ENCODE measurements around the gene SLC25A22. TPM values are rescaled to one million over a fixed set of nuclear protein-coding genes. Genes with fewer than 3 reads are reported as not detected.
A peak's percentile ranks its signal among the peaks of the same experiment; 100 is the strongest.

The SLC25A22 gene
- total RNA-seq, 1 experiment from 2014 or later, result 16.2 TPM

- DNase-seq (ENCODE audit: extremely low read depth, low read depth), result no peak
Observed at GRCh38 chr11:792535-792821, 5.6 kb downstream of the SLC25A22 start.

- no peak for DNase-seq (ENCODE audit: extremely low read depth, low read depth)
Observed at GRCh38 chr11:791658-792534, 6.2 kb downstream of the SLC25A22 start.

- no peak for DNase-seq (ENCODE audit: extremely low read depth, low read depth)
Observed at GRCh38 chr11:790721-791564, 7.1 kb downstream of the SLC25A22 start.

GRCh38 chr11:789943-790342 lies 8.1 kb downstream of the SLC25A22 start, which contains the start of gene CEND1:
CEND1 (minus strand) TSS chr11:790090; CDS start chr11:788576, 1,514 bp downstream.
- DNase-seq (ENCODE audit: extremely low read depth, low read depth), result no peak

- DNase-seq (ENCODE audit: extremely low read depth, low read depth), result no peak
Observed at GRCh38 chr11:788953-789940, 8.8 kb downstream of the SLC25A22 start.

- DNase-seq (ENCODE audit: extremely low read depth, low read depth), result no peak
Observed at GRCh38 chr11:788009-788640, 10.0 kb downstream of the SLC25A22 start.

- DNase-seq (ENCODE audit: extremely low read depth, low read depth), result no peak
Observed at GRCh38 chr11:787084-787675, 10.9 kb downstream of the SLC25A22 start.

GRCh38 chr11:786235-787083 lies 11.6 kb downstream of the SLC25A22 start:
- no peak for DNase-seq (ENCODE audit: extremely low read depth, low read depth)

GRCh38 chr11:783581-784015 lies 14.5 kb downstream of the SLC25A22 start:
- no peak for DNase-seq (ENCODE audit: extremely low read depth, low read depth)

GRCh38 chr11:782264-783174 lies 15.6 kb downstream of the SLC25A22 start:
- DNase-seq (ENCODE audit: extremely low read depth, low read depth), result no peak

GRCh38 chr11:779955-780532 lies 18.0 kb downstream of the SLC25A22 start:
- no peak for DNase-seq (ENCODE audit: extremely low read depth, low read depth)

- no peak for DNase-seq (ENCODE audit: extremely low read depth, low read depth)
Observed at GRCh38 chr11:778976-779954, 18.8 kb downstream of the SLC25A22 start.

GRCh38 chr11:777288-778255 lies 20.5 kb downstream of the SLC25A22 start, which contains the start of gene GATD1:
GATD1 (minus strand) TSS chr11:777487; CDS start chr11:777462, 25 bp downstream.
- peak; percentile 69 for DNase-seq (ENCODE audit: extremely low read depth, low read depth)

- no peak for DNase-seq (ENCODE audit: extremely low read depth, low read depth)
Observed at GRCh38 chr11:776561-777287, 21.4 kb downstream of the SLC25A22 start.

Measured in NCI-H460 (cell line).